GM23338 (cell line): ENCODE data around the gene SART1.
A peak's percentile ranks its signal among the peaks of the same experiment; 100 is the strongest.

Experiments used
- CTCF ChIP-seq, 2 experiments: fragments of 200-600 bp in 1 of 2; sonication (generic) in 1 of 2; conservative IDR thresholded peaks; 2 replicates each; pipeline versions ENCODE4 v1.5.1 to v1.6.1; 2016 to 2017; ENCODE audit warnings: antibody characterized with exemption in 2 of 2, low read depth in 2 of 2, mild to moderate bottlenecking in 2 of 2, moderate library complexity in 1 of 2
- ETS1 ChIP-seq: IDR thresholded peaks from 2 replicates; pipeline ENCODE4 v1.6.1; 2016; ENCODE audit warnings: antibody characterized with exemption
- EZH2 ChIP-seq: fragments of 200-600 bp; sonication (generic); IDR thresholded peaks from one replicate; pipeline ENCODE4 v1.8.0; 2017; ENCODE audit warnings: antibody characterized with exemption, mild to moderate bottlenecking, low read depth; ENCODE audit not compliant: unreplicated experiment
- POLR2AphosphoS5 ChIP-seq: IDR thresholded peaks from 2 replicates; pipeline ENCODE4 v1.6.1; 2016; ENCODE audit warnings: antibody characterized with exemption, low read depth
- ZNF114 ChIP-seq: fragments of 250-450 bp; sonication (Bioruptor Pico); IDR thresholded peaks from 2 replicates; pipeline ENCODE4 v1.5.0; 2020; ENCODE audit warnings: mild to moderate bottlenecking, moderate library complexity

- TF ChIP-seq EZH2 (no peak), CTCF (conservative IDR thresholded peaks at IDR 0.05; ENCODE audit: low read depth in 2 of 2) (no peak), ZNF114 (CRISPR knock-in tag) (no peak), POLR2AphosphoS5 (peak; percentile 41; the same call in 1 of the 2 replicates), ETS1 (no peak)
Observed at GRCh38 chr11:65918211-65919140, 43.1 kb upstream of the SART1 start, which contains the start of gene C11orf68.
